GM13976 (cell line): ENCODE measurements around the gene CAMKMT.

Experiments used
- DNase-seq: peaks from one replicate; pipeline ENCODE4 v3.0.0; 2012; ENCODE audit warnings: low spot score
- in situ Hi-C: fragments of 300-500 bp; cut with MboI; formaldehyde crosslinking; loops from one replicate; pipeline ENCODE4 v1.12.0; 2022; ENCODE audit warnings: low sequenced_read_pairs, mixed read lengths, inconsistent platforms; ENCODE audit not compliant: unreplicated experiment
- TF ChIP-seq, protein P1 (sequence below): IDR thresholded peaks from 2 replicates; pipeline ENCODE4 v1.5.1; 2012; ENCODE audit warnings: borderline replicate concordance, mild to moderate bottlenecking; ENCODE audit not compliant: insufficient read depth; ENCODE audit errors: extremely low read depth, missing control alignments, control extremely low read depth

CAMKMT gene

DNA sequence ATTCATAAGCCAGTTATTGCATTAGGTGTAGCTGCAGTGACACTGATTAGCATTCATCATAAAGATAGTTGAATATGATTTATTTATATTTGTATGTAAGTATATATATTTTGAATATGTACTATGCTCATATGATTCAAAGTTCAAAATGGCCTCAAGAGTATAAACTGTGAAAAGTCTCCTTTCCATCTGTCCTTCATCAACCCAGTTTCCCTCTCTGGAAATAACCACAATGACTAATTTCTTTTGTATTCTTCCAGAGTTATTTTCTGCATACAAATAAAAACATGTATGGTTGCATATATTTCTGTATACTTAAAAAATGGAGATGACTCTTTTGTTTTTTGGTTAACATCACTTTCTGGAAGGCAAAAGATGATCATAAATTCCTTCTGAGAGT lies 95.2 kb downstream of the CAMKMT start:
- in situ Hi-C loops, result no loop called here
- TF ChIP-seq, protein P1, sequence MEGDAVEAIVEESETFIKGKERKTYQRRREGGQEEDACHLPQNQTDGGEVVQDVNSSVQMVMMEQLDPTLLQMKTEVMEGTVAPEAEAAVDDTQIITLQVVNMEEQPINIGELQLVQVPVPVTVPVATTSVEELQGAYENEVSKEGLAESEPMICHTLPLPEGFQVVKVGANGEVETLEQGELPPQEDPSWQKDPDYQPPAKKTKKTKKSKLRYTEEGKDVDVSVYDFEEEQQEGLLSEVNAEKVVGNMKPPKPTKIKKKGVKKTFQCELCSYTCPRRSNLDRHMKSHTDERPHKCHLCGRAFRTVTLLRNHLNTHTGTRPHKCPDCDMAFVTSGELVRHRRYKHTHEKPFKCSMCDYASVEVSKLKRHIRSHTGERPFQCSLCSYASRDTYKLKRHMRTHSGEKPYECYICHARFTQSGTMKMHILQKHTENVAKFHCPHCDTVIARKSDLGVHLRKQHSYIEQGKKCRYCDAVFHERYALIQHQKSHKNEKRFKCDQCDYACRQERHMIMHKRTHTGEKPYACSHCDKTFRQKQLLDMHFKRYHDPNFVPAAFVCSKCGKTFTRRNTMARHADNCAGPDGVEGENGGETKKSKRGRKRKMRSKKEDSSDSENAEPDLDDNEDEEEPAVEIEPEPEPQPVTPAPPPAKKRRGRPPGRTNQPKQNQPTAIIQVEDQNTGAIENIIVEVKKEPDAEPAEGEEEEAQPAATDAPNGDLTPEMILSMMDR, result no peak
- no peak for DNase-seq

DNA sequence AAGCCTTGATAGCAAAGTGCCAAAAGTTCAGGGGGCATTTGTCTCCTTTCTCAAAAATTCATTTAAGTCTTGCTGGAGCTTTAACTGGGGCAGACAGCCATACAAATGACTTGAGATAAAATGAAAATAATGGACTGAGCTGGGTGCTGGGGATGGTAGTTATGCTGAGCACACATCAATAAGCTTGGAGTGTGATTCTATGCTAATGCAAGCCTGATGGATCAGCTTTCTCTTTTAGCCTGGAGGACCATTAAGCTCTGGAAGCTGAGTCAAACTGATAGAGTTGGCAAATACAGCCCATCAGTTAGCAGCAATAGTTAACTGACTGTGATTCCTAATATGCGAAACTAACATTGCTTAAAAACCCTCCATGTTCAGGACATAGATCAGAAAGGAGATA lies 98.0 kb downstream of the CAMKMT start:
- TF ChIP-seq, protein P1, result no peak
- in situ Hi-C loops, result no loop called here
- no peak for DNase-seq

DNA sequence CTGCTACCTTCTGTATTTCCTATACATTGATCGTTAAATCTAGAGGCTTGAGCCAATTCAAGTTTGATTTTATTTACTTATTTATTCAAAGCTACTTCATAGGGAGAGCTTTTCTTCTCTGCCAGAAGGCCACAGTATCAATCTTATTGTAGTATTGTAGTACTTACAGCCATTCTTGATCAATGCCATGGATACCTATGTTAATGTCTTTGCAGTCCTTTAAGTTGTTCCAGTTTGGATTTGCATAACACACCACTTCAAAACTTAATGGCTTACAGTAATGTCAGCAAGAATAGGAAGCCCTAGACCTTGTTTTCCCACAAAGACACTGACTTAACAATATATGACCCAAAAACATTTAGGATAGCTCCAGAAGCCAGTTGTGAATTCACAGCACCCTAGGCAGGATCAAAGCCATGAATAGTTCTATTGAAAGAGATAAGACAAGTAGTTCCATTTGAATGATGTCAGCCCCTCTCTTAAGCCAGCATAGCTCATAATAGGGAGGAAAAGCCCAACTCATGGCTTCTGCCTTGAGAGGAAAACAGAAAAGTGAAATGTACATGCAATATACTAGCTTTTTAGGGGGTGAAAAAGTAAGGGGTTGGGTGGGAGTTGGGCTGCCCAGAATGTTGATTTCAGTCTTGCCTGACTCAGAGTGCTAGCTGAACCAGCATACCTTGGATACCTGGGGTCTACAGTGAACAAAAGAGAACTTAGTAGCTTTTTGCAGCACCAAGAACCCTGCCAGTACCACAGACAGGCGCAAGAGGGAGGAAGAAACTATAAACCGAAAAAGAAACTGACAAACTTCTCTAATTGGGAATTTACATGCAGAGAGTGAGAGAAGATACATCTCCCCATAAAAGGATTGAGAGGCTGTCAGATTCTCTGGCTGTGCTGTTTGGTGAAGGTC lies 101.4 kb downstream of the CAMKMT start:
- DNase-seq, result no peak
- TF ChIP-seq, protein P1, result no peak
- in situ Hi-C loops, result no loop called here

DNA sequence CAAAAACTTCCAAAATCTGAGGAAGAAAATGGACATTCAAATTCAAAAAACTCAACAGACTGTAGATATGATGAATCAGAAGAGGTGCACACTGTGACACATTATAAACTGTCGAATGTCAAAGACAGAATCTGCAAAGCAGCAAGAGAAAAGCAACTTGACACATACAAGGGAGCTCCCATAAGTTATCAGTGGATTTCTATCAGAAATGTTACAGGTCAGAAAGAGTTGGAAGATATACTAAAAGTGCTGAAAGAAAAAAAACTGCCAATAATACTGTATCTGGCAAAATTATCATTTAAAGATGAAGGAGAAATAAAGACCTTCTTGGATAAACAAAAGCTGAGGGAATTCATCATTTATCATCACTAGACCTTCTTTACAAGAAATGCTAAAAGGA lies 102.7 kb downstream of the CAMKMT start:
- DNase-seq, result no peak
- in situ Hi-C loops, result no loop called here
- TF ChIP-seq, protein P1, result no peak

DNA sequence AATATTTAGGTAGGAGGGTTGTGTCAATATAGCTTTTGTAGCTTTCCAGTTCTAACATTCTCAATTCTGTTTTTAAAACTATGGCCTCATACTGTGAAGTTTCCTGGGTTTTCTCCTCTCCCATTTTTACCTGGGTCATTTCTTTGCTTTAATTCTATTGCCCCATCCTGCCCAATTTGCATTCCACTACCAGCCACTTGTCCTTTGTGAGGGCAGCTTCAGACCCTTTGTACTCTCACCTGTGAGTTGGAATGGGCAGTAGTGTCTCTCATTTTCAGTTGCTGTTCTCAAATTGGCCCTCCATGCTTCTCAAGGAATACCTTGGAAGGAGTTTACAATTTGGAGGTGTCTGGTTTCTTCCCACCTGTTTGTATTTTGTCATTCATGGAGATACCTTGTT lies 108.4 kb downstream of the CAMKMT start:
- in situ Hi-C loops, result loop anchor here (10.0 kb wide), 1 partner anchor 485 kb away; no protein-coding TSS in a partner anchor
- TF ChIP-seq, protein P1, result no peak
- DNase-seq, result no peak

DNA sequence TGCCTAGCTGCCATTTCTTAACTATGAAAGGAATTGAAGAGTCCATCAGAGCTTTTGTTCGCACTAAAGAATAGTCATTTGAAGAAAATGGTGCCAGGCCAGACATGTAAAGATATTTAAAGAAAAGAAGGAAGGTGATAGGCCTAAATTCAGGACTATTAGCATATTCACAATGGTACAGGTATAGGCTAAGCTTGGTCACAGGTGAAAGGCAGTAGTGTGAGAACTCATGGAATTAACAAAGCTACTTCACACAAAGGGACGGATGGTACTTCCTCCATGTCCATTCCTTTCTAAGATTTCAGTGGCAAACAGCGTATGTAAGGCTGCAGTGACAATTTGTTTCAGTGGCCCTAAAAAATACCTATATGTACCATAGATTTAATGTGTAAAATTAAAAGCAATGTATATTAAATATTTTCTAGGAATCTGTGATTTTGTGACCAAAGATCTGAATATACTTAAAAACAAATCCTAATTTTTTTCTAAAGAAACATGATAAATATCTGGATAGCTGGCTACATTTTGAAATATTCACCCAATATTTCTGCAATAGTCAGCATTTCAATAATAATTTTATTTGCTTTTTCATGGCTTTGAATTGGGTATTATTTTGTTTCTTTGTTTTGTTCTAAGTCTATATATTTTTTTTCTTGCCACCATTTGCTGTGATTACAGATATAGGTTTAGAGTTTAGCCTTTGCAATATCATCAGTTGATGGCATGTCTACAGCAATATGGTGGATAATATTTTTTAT lies 116.1 kb downstream of the CAMKMT start:
- DNase-seq, result no peak
- TF ChIP-seq, protein P1, result no peak
- in situ Hi-C loops, result loop anchor here (10.0 kb wide), 1 partner anchor 477 kb away; no protein-coding TSS in a partner anchor
